Mucosa of stomach (tissue), 1 donor: ENCODE data around the gene LCT.
"Not testable (repeated sequence)": the region's sequence is repeated elsewhere in the genome, so short reads cannot be mapped to it uniquely, and the experiment has no call there.

Experiments used
- H3K27me3 ChIP-seq: one replicate; pipeline ENCODE4 v1.7.0; 2013; ENCODE audit warnings: mild to moderate bottlenecking, low read length; ENCODE audit not compliant: control insufficient read depth, insufficient read depth
- H3K36me3 ChIP-seq: one replicate; pipeline ENCODE4 v1.7.0; 2013; ENCODE audit warnings: low read length; ENCODE audit not compliant: control insufficient read depth, insufficient read depth
- H3K4me1 ChIP-seq: one replicate; pipeline ENCODE4 v1.7.0; 2013; ENCODE audit warnings: mild to moderate bottlenecking, low read length; ENCODE audit not compliant: control insufficient read depth, insufficient read depth
- H3K4me3 ChIP-seq: one replicate; pipeline ENCODE4 v1.7.0; 2013; ENCODE audit warnings: low read length
- H3K9ac ChIP-seq: one replicate; pipeline ENCODE4 v1.7.0; 2013; ENCODE audit warnings: mild to moderate bottlenecking, low read length, moderate library complexity
- H3K9me3 ChIP-seq: one replicate; pipeline ENCODE4 v1.7.0; 2013; ENCODE audit warnings: mild to moderate bottlenecking, low read length, moderate library complexity; ENCODE audit not compliant: control insufficient read depth
- donor health status: Pancreatic carcinoma.

Gene LCT

DNA sequence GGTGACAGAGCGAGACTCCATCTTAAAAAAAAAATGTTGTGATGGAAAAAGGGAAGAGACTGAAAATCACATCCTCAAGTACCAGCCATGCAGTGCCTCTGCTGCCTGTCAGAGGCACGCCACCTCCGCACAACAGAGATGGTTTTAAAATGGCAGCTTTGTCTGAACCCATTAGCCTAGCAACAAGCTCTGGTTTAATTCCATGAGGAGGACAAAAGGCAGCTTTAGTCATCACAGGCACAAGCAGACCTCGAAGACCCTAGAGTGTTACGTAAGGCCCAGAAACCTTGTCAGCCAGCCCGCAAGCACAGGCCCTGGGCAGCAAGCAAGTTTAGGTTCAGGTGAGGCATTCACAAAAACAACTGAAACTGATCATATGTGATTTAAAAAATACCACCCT, 10.4 kb downstream of the LCT start:
- Histone ChIP-seq H3K36me3 (no peaks in the 10 kb centered on the region), H3K9me3 (no peaks in the 10 kb centered on the region), H3K4me1 (no peaks in the 10 kb centered on the region), H3K27me3 (no peaks in the 10 kb centered on the region), H3K9ac (no peak overlapping the region), H3K4me3 (no peak overlapping the region)

DNA sequence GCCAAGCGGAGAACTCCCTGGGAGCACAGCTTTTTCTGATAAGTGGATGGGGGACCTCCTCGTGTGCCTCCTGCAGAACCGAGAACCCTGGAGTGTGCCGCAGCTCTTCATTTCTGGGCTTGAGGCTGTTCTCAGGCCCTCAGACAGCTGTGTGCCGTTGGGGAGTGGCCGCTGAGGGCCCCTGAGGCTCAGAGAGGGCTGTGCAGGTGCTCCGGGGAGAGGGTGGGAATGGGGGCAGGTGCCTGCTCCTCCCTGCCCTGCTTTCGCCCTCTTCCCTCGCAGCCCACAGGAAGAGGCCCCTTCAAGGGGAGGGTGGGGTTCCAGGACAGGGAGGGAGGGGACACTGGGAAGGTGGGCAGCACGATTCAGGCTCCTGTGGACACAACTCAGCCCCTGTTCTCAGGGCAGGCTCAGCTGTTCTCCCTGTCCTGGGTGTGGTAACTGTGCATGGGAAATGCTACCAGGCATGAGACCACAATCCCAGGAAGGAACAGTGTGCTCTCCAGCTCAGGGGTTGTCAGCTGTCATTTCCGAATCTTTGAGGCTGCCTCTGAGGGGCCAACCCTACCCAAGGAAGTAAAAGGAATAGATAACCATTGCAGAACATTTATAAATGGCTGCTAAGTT, 11.3 kb downstream of the LCT start:
- Histone ChIP-seq H3K4me1 (no peaks in the 10 kb centered on the region), H3K9ac (no peak overlapping the region), H3K36me3 (no peaks in the 10 kb centered on the region)

DNA sequence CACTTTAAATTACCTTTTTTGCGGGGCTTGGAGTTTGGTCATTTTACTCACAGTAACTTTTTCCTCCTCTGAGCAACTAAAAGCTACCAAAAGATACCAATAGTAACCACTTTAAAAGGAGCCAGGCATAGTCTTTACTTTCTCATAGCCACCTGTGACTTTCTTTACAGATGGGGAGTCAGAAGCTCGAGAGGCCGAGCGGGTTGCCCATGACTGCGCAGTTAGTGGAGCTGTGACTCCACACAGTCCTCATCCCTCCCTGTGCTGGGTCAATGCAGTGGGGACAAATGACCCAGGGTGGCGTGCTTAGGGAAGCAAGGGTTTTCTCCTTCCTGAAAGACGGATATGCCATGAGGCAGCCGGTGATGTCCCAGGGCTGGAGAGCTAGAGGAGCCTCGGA, 11.9 kb downstream of the LCT start:
- Histone ChIP-seq H3K36me3 (no peaks in the 10 kb centered on the region), H3K9ac (no peak overlapping the region), H3K9me3 (no peaks in the 10 kb centered on the region), H3K4me1 (no peaks in the 10 kb centered on the region), H3K4me3 (no peak overlapping the region), H3K27me3 (no peaks in the 10 kb centered on the region)

More for the DNA sequence above, 11.3 kb downstream of the LCT start:
- H3K9me3 ChIP-seq = no peaks in the 10 kb centered on the region
- no peaks in the 10 kb centered on the region for H3K27me3 ChIP-seq
- H3K4me3 ChIP-seq = no peak overlapping the region

DNA sequence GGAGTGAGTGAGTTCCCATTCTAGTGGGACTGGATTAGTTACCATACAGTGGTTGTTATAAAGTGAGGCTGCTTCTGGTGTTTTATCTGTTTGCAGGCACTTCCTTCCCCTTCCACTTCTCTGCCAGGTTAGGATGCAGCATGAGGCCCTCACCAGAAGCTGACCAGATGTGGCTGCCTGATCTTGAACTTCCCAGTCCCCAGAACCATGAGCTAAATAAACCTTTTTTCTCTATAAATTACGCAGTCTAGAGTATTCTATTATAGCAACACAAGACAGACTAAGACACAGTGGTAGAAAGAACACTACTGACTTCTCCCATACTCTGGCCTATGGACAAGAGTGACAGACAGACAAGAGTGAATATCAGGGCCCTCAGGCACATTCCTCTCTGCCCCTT, 14.1 kb downstream of the LCT start:
- no peaks in the 10 kb centered on the region for H3K36me3 ChIP-seq
- H3K4me1 ChIP-seq = no peaks in the 10 kb centered on the region
- H3K9me3 ChIP-seq = no peaks in the 10 kb centered on the region
- no peak overlapping the region for H3K9ac ChIP-seq
- H3K27me3 ChIP-seq = peaks cover 1% of the 10 kb centered on the region
- no peak overlapping the region for H3K4me3 ChIP-seq

DNA sequence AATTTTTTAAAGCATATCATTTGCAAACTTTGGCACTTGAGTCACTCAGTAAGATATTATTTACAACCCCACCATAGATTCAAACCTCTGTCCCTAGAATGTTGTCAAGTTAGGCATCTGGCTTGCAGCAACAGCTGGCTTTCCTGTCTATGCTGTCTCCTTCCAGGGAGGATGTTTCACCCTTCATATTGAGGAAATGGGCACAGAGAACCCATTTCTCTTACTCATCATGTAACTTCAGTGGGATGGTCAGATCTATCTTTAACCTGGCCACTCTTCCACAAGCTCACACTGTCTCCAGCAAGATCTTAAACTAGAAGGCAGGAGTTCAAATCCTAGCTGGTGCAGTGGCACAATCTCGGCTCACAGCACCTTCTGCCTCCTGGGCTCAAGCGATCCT, 15.8 kb downstream of the LCT start:
- no peaks in the 10 kb centered on the region for H3K4me1 ChIP-seq
- H3K9ac ChIP-seq = no peak overlapping the region
- H3K4me3 ChIP-seq = no peak overlapping the region
- H3K9me3 ChIP-seq = no peaks in the 10 kb centered on the region
- H3K27me3 ChIP-seq = peaks cover 2% of the 10 kb centered on the region
- no peaks in the 10 kb centered on the region for H3K36me3 ChIP-seq

DNA sequence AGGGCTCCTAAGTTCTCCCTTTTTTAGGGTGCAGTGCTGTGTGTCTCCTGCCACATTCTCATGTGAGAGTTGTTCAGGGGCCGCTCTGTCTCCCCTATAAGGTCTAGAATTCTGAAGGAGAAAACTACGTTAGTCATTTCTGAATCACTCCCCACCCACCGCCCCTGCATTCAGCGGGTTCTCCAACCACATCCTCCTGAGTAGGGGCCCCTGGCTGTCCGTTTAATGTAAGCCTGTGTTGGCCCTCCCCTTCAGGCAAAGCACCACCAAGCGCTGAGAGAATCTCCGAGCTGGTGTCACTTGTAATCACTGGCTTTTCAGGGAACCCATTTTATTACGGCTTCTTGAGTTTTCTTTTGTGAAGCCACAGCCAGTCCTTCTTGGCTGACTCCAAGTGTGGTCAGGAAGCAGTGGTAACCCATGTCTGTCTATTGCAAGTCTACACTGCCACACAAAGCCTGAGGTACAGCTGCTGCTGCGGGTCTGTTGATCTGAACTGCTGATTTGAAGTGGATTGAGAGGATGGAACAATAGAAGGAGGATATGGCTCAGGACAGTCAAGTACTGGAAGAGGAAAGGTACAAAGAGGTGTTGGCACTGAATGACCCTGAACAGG, 16.9 kb downstream of the LCT start:
- H3K9ac ChIP-seq = no peak overlapping the region
- H3K36me3 ChIP-seq = no peaks in the 10 kb centered on the region
- no peaks in the 10 kb centered on the region for H3K4me1 ChIP-seq
- peaks cover 2% of the 10 kb centered on the region for H3K27me3 ChIP-seq
- no peaks in the 10 kb centered on the region for H3K9me3 ChIP-seq
- no peak overlapping the region for H3K4me3 ChIP-seq

DNA sequence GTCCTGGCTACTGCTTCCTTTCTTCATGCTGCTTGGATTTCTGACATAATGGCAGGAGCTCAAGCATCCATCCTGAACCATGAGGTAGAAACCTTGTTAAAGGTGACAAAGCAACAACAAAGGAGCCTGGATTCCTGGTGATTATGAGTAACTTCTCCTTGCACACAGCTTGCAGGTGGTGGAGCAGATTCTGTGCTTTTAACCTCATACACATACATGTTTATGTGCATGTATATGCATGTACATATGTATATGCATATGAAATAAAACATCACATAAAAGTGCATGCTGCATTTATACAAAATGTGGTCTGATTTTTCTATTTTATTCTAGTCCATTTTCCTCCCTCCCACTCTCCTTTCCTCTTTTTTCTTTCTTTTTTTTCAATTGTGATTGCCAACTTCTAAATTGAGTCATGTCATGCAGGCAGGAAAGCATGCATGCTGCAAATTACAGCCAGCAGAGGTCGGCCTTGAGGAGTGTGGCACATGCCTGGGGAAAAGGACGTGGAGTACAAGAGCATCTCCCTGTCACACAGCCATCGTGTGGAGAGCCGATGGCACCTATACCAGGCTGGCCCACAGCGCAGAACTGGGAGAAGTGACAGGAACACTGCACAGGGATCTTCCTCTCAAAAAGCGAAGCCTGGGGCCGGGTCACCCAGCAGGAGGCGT, 17.9 kb downstream of the LCT start:
- Histone ChIP-seq H3K27me3 (peaks cover 2% of the 10 kb centered on the region), H3K9me3 (no peaks in the 10 kb centered on the region), H3K36me3 (no peaks in the 10 kb centered on the region), H3K4me1 (no peaks in the 10 kb centered on the region), H3K4me3 (no peak overlapping the region), H3K9ac (no peak overlapping the region)

DNA sequence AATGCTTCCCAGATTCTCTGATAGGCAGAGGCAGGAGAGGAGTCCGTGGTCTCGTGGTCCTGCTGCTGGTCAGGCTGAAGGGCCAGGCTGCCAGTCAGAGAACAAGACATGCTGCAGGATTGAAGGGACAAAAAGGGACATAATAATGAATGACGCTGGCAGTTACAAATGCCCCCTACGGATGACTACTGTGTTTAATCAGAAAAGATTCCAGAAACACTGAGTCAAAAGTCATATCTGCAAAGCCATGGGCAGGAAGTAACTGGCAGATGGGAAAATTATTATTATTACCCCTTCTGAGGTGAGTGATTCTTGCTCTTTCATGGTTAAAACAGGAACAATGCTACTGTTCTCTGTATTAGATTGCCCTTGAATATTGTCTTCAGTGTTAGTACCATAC, 19.0 kb downstream of the LCT start:
- H3K27me3 ChIP-seq = peaks cover 2% of the 10 kb centered on the region
- no peaks in the 10 kb centered on the region for H3K4me1 ChIP-seq
- H3K36me3 ChIP-seq = no peaks in the 10 kb centered on the region
- no peak overlapping the region for H3K4me3 ChIP-seq
- H3K9me3 ChIP-seq = no peaks in the 10 kb centered on the region
- no peak overlapping the region for H3K9ac ChIP-seq

DNA sequence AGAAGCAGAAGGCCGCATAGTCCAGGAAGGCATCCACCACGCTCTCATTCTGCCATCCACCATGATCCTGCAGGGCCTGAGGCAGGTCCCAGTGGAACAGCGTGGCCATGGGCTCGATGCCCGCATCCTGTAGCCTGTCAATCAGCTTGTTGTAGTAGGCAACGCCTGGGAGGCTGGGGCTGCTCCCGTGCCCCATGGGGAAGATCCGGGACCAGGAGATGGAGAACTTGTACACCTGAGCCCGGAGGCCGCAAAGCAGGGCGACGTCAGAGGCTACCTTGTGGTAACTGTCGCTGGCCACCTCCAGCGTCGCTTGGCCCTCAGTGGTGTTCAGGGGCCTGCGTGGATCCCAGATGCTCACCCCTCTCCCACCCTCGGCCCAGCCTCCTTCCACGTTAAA, 19.5 kb downstream of the LCT start:
- H3K4me1 ChIP-seq = no peaks in the 10 kb centered on the region
- H3K4me3 ChIP-seq = no peak overlapping the region
- H3K9ac ChIP-seq = no peak overlapping the region
- no peaks in the 10 kb centered on the region for H3K36me3 ChIP-seq
- H3K9me3 ChIP-seq = no peaks in the 10 kb centered on the region
- H3K27me3 ChIP-seq = peaks cover 2% of the 10 kb centered on the region

DNA sequence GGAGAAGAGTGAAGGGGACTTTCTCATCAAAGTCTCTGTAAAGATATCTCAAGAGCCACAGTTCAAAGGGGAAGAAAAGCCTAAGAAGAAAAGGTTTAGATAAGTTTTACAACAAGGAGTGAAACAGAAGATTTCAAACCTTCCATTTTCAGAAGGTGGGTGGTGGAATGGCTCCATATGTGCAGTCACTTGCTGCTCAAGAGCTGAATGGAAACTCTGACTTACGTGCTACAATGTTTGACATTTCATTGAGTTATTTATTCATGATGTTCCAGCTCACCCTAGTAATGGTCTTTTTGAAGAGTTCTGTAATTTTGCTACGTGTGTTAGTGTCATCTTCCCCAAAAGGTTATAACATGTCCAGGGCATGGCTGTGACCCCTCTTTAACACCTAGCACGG, 21.7 kb downstream of the LCT start:
- Histone ChIP-seq H3K4me1 (no peaks in the 10 kb centered on the region), H3K9ac (no peak overlapping the region), H3K4me3 (no peak overlapping the region), H3K9me3 (no peaks in the 10 kb centered on the region), H3K36me3 (no peaks in the 10 kb centered on the region), H3K27me3 (peaks cover 2% of the 10 kb centered on the region)

DNA sequence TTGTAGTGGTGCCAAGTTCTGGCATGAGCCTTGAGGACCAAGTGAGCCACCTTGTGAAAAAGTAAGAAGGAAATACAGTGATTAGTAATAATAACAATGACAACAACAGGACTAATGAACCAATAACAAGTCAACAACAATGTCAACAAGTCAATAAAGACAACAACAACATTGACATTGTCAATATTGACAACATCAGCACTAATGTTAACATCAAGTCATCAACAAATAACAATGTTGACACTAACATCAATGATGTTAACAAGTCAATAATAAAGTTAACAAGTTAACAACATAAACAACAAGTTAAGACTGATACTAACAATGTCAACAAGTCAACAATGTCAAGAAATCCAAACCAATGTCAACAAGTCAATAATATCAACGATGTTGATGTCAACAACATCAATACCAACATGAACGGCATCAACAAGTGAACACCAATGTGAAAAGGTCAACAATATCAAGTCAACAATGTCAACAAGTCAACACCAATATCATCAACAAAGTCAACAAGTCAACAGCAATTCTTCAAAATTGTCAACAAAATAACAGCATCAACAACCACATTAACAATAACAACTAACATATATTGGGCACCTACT, 24.0 kb downstream of the LCT start:
- Histone ChIP-seq H3K4me1 (no peaks in the 10 kb centered on the region), H3K9ac (no peak overlapping the region), H3K27me3 (peaks cover 2% of the 10 kb centered on the region), H3K36me3 (no peaks in the 10 kb centered on the region), H3K9me3 (no peaks in the 10 kb centered on the region), H3K4me3 (no peak overlapping the region)

DNA sequence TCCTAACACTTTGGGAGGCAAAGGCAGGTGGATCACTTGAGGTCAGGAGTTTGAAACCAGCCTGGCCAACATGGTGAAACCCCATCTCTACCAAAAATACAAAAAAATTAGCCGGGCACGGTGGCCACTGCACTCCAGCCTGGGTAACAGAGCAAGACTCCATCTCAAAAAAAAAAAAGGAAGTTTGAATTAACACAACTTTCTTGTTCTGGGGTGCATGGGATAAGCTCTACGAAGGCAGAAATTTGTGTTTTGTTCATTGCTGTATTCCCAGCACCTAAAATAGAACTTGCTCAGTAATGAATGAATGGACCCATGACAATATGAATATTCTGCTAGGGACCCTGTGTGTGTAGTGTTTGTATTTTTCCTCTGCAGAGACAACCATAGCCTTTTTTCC, 29.1 kb downstream of the LCT start:
- H3K36me3 ChIP-seq, H3K4me1 ChIP-seq, H3K9ac ChIP-seq, H3K9me3 ChIP-seq, H3K4me3 ChIP-seq, H3K27me3 ChIP-seq: not testable (repeated sequence)
